LNCaP clone FGC (cell line): ENCODE results near the gene SMARCD3.

Experiments
- DNase-seq: peaks from one replicate; pipeline ENCODE4 v3.0.0-alpha.2; 2011; ENCODE audit warnings: low read depth
- H3K4me3 ChIP-seq: 2 replicates; pipeline ENCODE4 v1.5.1; 2011; ENCODE audit warnings: mild to moderate bottlenecking, low read depth, low read length, control low read depth
- TF ChIP-seq, protein P1 (sequence below): IDR thresholded peaks from 2 replicates; pipeline ENCODE4 v1.5.1; 2012; ENCODE audit warnings: mild to moderate bottlenecking; ENCODE audit not compliant: control insufficient read depth, insufficient read depth; ENCODE audit errors: extremely low read depth

SMARCD3 gene

DNA sequence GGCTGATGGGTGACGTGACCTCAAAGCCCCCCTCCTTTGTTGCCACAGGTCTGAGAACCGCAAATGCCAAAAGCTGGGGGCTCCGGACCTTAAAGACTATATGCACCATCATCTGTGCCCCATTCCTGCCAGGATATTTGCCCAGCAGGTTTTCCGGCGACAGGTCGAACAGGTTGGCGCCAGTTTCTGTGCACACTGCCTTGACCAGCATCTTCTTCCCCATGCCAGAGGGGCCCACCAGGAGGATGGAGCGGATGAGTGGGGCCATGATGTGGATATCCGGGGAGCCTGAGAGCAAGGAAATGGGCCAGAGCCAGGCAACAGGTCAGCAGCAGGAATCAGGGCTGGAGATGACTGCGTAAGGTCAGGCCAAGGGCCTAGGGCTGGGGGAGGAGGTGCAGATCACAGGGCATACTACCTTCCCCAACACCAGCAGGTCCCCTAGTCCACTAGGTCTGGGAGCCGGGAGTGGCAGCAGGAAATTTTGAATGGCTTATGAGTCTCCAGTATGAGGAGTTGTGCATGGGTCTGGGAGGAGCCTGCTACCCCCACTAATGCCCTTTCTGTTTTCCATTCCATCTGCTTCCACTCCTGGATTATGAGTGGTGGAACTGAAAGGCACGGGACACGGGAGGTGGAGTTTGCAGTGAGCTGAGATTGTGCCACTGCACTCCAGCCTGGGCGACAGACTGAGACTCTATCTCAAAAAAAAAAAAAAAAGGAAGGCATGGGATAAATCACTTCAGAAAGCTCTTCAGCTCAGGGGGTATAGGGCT lies 55.1 kb downstream of the SMARCD3 start:
- DNase-seq: no peak
- TF ChIP-seq, protein P1, sequence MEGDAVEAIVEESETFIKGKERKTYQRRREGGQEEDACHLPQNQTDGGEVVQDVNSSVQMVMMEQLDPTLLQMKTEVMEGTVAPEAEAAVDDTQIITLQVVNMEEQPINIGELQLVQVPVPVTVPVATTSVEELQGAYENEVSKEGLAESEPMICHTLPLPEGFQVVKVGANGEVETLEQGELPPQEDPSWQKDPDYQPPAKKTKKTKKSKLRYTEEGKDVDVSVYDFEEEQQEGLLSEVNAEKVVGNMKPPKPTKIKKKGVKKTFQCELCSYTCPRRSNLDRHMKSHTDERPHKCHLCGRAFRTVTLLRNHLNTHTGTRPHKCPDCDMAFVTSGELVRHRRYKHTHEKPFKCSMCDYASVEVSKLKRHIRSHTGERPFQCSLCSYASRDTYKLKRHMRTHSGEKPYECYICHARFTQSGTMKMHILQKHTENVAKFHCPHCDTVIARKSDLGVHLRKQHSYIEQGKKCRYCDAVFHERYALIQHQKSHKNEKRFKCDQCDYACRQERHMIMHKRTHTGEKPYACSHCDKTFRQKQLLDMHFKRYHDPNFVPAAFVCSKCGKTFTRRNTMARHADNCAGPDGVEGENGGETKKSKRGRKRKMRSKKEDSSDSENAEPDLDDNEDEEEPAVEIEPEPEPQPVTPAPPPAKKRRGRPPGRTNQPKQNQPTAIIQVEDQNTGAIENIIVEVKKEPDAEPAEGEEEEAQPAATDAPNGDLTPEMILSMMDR: no peak
- H3K4me3 ChIP-seq: no peak overlapping the region

DNA sequence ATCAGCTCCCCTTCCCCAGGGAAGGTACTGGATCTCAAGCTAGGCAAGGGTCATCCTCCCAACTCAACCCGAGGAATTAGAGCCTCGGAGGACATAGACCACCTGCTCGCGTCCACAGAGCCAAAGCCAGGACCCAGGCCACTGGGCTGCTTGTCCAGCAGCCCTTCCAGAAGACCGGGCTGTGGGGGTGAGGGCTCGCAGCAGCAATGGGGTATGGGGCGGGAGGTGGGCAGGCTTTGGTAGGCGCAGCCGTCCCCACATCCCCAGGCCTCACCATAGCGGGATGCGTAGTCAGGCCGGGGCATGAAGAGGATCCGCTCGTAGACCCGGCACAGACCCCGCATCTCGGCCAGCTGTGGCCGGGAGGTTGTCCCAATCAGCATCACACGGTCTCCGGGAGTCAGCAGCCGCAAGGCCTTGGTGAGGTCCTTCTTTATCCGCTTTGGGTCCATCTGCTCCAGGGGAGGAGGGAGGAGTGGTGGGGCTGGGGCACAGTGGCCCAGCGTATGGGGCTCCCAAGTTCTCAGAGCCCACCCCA lies 56.4 kb downstream of the SMARCD3 start:
- TF ChIP-seq, protein P1: no peak

DNA sequence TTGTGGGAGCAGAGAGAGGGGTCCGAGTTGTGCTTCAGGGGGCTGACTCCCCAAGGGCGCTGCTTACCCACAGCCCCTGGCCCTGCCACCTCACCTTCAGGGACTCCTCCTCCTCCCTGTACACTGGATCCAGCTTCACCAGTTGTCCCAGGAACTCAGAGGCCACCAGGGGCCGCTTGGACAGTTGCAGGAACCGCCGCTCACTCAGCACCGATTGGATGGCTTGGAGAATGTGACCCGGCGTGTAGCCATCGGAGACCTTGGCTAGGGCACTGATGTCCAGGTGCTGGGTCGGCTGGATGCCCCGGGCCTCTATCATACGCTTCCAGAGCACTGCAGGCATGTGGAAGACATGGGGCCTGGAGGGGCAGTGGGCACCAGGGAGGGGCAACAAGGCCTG lies 57.0 kb downstream of the SMARCD3 start:
- H3K4me3 ChIP-seq: no peak overlapping the region
- no peak for DNase-seq
- TF ChIP-seq, protein P1: no peak

More for the DNA sequence above, 56.4 kb downstream of the SMARCD3 start:
- H3K4me3 ChIP-seq: no peak overlapping the region
- no peak for DNase-seq

DNA sequence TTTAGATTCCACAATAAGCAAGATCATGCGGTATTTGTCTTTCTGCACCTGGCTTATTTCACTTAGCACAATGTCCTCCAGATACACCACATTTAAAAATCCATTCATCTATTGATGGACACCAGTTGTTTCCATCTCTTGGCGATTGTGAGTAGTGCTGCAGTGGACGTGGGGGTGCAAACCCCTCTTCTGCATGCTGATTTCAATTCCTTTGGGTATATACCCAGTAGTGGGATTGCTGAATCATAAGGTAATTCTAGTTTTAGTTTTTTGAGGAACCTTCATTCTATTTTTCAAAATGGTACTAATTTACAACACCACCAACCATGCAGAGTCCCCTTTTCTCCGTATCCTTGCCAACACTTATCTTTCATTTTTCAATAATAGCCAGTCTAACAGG lies 59.5 kb downstream of the SMARCD3 start:
- DNase-seq: no peak
- no peak overlapping the region for H3K4me3 ChIP-seq
- TF ChIP-seq, protein P1: no peak
